Kidney (tissue), 14 donors: ENCODE results near the gene GPR143. TPM values are rescaled to one million over a fixed set of nuclear protein-coding genes. Genes with fewer than 3 reads are reported as not detected.

Experiments
- DNase-seq, 5 donors: peaks; one replicate each; pipeline ENCODE4 v3.0.0-alpha.2; 2013 to 2020
- FAIRE-seq: peaks from 2 replicates; lab custom pipeline; 2012; peaks lifted over from hg19 to GRCh38; lab: Jason Lieb, UNC
- H3K27ac ChIP-seq, 2 donors: one replicate each; pipeline ENCODE4 v1.7.0; 2013; ENCODE audit warnings: low read depth in 2 of 2, low read length in 2 of 2, inconsistent platforms in 1 of 2
- H3K27me3 ChIP-seq: one replicate; pipeline ENCODE4 v1.7.1; 2013; ENCODE audit warnings: low read length, inconsistent platforms; ENCODE audit not compliant: control insufficient read depth, insufficient read depth
- H3K36me3 ChIP-seq, 3 donors: one replicate each; pipeline versions ENCODE4 v1.7.0 to v1.7.1; 2013; ENCODE audit warnings: low read length in 3 of 3, control low read depth in 1 of 3, inconsistent platforms in 1 of 3; ENCODE audit not compliant: insufficient read depth in 3 of 3, control insufficient read depth in 2 of 3
- H3K4me1 ChIP-seq, 3 donors: one replicate each; pipeline versions ENCODE4 v1.7.0 to v1.7.1; 2013; ENCODE audit warnings: low read length in 3 of 3, inconsistent platforms in 1 of 3, low read depth in 1 of 3; ENCODE audit not compliant: control insufficient read depth in 2 of 3, insufficient read depth in 2 of 3
- H3K4me3 ChIP-seq, 3 donors: one replicate each; pipeline versions ENCODE4 v1.7.0 to v1.8.1; 2013; ENCODE audit warnings: low read length in 3 of 3, control low read depth in 1 of 3, inconsistent platforms in 1 of 3
- H3K9ac ChIP-seq, 3 donors: one replicate each; pipeline versions ENCODE4 v1.7.0 to v1.7.1; 2013; ENCODE audit warnings: low read length in 3 of 3, control low read depth in 1 of 3, inconsistent platforms in 1 of 3
- H3K9me3 ChIP-seq, 3 donors: one replicate each; pipeline versions ENCODE4 v1.7.0 to v1.7.1; 2013; ENCODE audit warnings: low read length in 3 of 3, control low read depth in 1 of 3, inconsistent platforms in 1 of 3; ENCODE audit not compliant: control insufficient read depth in 2 of 3, insufficient read depth in 1 of 3
- intact Hi-C: fragments of 100-400 bp; cut with DNase I; formaldehyde crosslinking; loops from one replicate; pipeline ENCODE4 v1.11.1; 2022
- polyA plus RNA-seq: library from polyadenylated mRNA; stranded (reverse); fragments of 350-450 nt; fragmentation: Illumina TruSeq; extraction: RNeasy Lipid Tissue Mini Kit (QIAGEN cat#74804); gene quantifications from one replicate; pipeline ENCODE4 v1.2.3, GENCODE V29; 2014; ENCODE audit warnings: low read depth, low replicate concordance; ENCODE audit not compliant: insufficient read depth
- total RNA-seq: library from RNA; stranded (reverse); fragmentation: NEBNext Ultra II Directional; extraction: Animal tissue kit (Norgen Biotek cat#: 25700); gene quantifications from one replicate; pipeline ENCODE4 v1.2.1, GENCODE V29; 2021
- TF ChIP-seq, protein P1 (sequence below): IDR thresholded peaks from 3 replicates; pipeline ENCODE4 v1.5.1; 2012; ENCODE audit warnings: mild to moderate bottlenecking, moderate library complexity, borderline replicate concordance; ENCODE audit not compliant: insufficient read depth; ENCODE audit errors: extremely low read depth
- donor health status: control.
- donor health status: control.
- donor health status: control.
- donor health status: control.
- donor health status: control.
- donor health status: DM: yes; HTN: yes; CAD: no.
- donor health status: Normal renal cell carcinoma (clear cell type).

GPR143 gene
- total and polyA plus RNA-seq, 2 donors from 2014 or later, result 8.2 to 8.7 TPM

GRCh38 chrX:9708923-9709553, 56.6 kb downstream of the GPR143 start:
- intact Hi-C loops, result no loop called here

GRCh38 chrX:9708086-9708485, 57.6 kb downstream of the GPR143 start:
- Histone ChIP-seq H3K9ac (no peak overlapping the region), H3K27me3 (no peaks in the 10 kb centered on the region), H3K36me3 (peaks cover 0 to 18% (median 11%) of the 10 kb centered on the region in 3 donors), H3K9me3 (peaks cover 0 to 2% (median 0%) of the 10 kb centered on the region in 3 donors), H3K4me3 (no peak overlapping the region), H3K27ac (no peak overlapping the region), H3K4me1 (peaks cover 0 to 3% (median 2%) of the 10 kb centered on the region in 3 donors)
- TF ChIP-seq, protein P1, sequence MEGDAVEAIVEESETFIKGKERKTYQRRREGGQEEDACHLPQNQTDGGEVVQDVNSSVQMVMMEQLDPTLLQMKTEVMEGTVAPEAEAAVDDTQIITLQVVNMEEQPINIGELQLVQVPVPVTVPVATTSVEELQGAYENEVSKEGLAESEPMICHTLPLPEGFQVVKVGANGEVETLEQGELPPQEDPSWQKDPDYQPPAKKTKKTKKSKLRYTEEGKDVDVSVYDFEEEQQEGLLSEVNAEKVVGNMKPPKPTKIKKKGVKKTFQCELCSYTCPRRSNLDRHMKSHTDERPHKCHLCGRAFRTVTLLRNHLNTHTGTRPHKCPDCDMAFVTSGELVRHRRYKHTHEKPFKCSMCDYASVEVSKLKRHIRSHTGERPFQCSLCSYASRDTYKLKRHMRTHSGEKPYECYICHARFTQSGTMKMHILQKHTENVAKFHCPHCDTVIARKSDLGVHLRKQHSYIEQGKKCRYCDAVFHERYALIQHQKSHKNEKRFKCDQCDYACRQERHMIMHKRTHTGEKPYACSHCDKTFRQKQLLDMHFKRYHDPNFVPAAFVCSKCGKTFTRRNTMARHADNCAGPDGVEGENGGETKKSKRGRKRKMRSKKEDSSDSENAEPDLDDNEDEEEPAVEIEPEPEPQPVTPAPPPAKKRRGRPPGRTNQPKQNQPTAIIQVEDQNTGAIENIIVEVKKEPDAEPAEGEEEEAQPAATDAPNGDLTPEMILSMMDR, result no peak
- DNase-seq, result no peak
- FAIRE-seq, result no peak
- intact Hi-C loops, result no loop called here

More at GRCh38 chrX:9708923-9709553, 56.6 kb downstream of the GPR143 start:
- TF ChIP-seq, protein P1, result peak; percentile 67
- no peaks in the 10 kb centered on the region for H3K27me3 ChIP-seq
- H3K27ac ChIP-seq, result no peak overlapping the region
- peaks cover 0 to 18% (median 11%) of the 10 kb centered on the region in 3 donors for H3K36me3 ChIP-seq
- FAIRE-seq (peak; percentile 89), DNase-seq (peak; percentile 84 to 89 (median 87))
- H3K4me1 ChIP-seq, result peaks cover 0 to 3% (median 2%) of the 10 kb centered on the region in 3 donors
- H3K9ac ChIP-seq, result no peak overlapping the region
- H3K4me3 ChIP-seq, result no peak overlapping the region
- peaks cover 0 to 2% (median 0%) of the 10 kb centered on the region in 3 donors for H3K9me3 ChIP-seq

GRCh38 chrX:9707306-9708033, 58.2 kb downstream of the GPR143 start:
- intact Hi-C loops, result no loop called here
- Histone ChIP-seq H3K4me3 (no peak overlapping the region), H3K4me1 (peaks cover 0 to 3% (median 2%) of the 10 kb centered on the region in 3 donors), H3K9me3 (peaks cover 0 to 2% (median 0%) of the 10 kb centered on the region in 3 donors), H3K27me3 (no peaks in the 10 kb centered on the region), H3K36me3 (peaks cover 0 to 15% (median 7%) of the 10 kb centered on the region in 3 donors), H3K27ac (no peak overlapping the region), H3K9ac (no peak overlapping the region)
- FAIRE-seq, result no peak
- no peak for DNase-seq
- TF ChIP-seq, protein P1, result no peak
